ENCODE measurements around the gene SCG5. TPM values are rescaled to one million over a fixed set of nuclear protein-coding genes. Genes with fewer than 3 reads are reported as not detected.

The SCG5 gene
- total RNA-seq, 1 donor from 2014 or later = 0.65 TPM

- no peak overlapping the region for H3K27ac ChIP-seq
- no peaks in the 10 kb centered on the region for H3K36me3 ChIP-seq
- intact Hi-C loops (cut with DNase I) = no loop called here
- H3K4me3 ChIP-seq = no peak overlapping the region
- peaks cover 5% of the 10 kb centered on the region for H3K9me3 ChIP-seq
- no peaks in the 10 kb centered on the region for H3K4me1 ChIP-seq
- DNase-seq (peak; percentile 85), ATAC-seq (peak; percentile 82 to 83)
- no peak for TF ChIP-seq CTCF (IDR thresholded peaks at IDR 0.05)
- no peaks in the 10 kb centered on the region for H3K27me3 ChIP-seq (ENCODE audit: low read depth)
Measured at GRCh38 chr15:32730677-32731654, 89.5 kb downstream of the SCG5 start.

DNA sequence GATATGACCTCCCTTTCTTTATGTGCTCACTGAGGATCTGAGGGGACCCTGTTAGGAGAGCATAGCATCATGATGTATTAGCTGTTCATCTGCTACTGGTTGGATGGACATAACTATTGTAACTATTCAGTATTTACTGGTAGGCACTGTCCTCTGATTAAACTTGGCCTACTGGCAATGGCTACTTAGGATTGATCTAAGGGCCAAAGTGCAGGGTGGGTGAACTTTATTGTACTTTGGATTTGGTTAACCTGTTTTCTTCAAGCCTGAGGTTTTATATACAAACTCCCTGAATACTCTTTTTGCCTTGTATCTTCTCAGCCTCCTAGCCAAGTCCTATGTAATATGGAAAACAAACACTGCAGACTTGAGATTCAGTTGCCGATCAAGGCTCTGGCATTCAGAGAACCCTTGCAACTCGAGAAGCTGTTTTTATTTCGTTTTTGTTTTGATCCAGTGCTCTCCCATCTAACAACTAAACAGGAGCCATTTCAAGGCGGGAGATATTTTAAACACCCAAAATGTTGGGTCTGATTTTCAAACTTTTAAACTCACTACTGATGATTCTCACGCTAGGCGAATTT lies 91.2 kb downstream of the SCG5 start:
- Histone ChIP-seq H3K4me1 (no peaks in the 10 kb centered on the region), H3K9me3 (peaks cover 5% of the 10 kb centered on the region), H3K27me3 (ENCODE audit: low read depth) (no peaks in the 10 kb centered on the region), H3K4me3 (no peak overlapping the region), H3K27ac (no peak overlapping the region), H3K36me3 (no peaks in the 10 kb centered on the region)
- no peak for DNase-seq
- intact Hi-C loops (cut with DNase I) = no loop called here
- no peak for ATAC-seq
- TF ChIP-seq CTCF (IDR thresholded peaks at IDR 0.05) = no peak

- ATAC-seq = no peak
- no peak overlapping the region for H3K4me3 ChIP-seq
- H3K4me1 ChIP-seq = no peaks in the 10 kb centered on the region
- H3K9me3 ChIP-seq = peaks cover under 1% of the 10 kb centered on the region
- DNase-seq = no peak
- intact Hi-C loops (cut with DNase I) = no loop called here
- no peak overlapping the region for H3K27ac ChIP-seq
- H3K36me3 ChIP-seq = no peaks in the 10 kb centered on the region
- no peaks in the 10 kb centered on the region for H3K27me3 ChIP-seq (ENCODE audit: low read depth)
- TF ChIP-seq CTCF (IDR thresholded peaks at IDR 0.05) = no peak
Measured at GRCh38 chr15:32733281-32733680, 91.8 kb downstream of the SCG5 start.

GRCh38 chr15:32735989-32736700 lies 94.6 kb downstream of the SCG5 start:
- H3K36me3 ChIP-seq = no peaks in the 10 kb centered on the region
- no peak for TF ChIP-seq CTCF (IDR thresholded peaks at IDR 0.05)
- H3K27me3 ChIP-seq (ENCODE audit: low read depth) = no peaks in the 10 kb centered on the region
- intact Hi-C loops (cut with DNase I) = no loop called here
- H3K9me3 ChIP-seq = no peaks in the 10 kb centered on the region
- DNase-seq (no peak), ATAC-seq (no peak)
- H3K4me1 ChIP-seq = no peaks in the 10 kb centered on the region
- no peak overlapping the region for H3K4me3 ChIP-seq
- no peak overlapping the region for H3K27ac ChIP-seq

GRCh38 chr15:32736701-32737061 lies 95.2 kb downstream of the SCG5 start:
- Histone ChIP-seq H3K27ac (no peak overlapping the region), H3K9me3 (no peaks in the 10 kb centered on the region), H3K4me3 (no peak overlapping the region), H3K4me1 (no peaks in the 10 kb centered on the region), H3K36me3 (no peaks in the 10 kb centered on the region), H3K27me3 (ENCODE audit: low read depth) (no peaks in the 10 kb centered on the region)
- intact Hi-C loops (cut with DNase I) = no loop called here
- ATAC-seq = no peak
- TF ChIP-seq CTCF (IDR thresholded peaks at IDR 0.05) = no peak
- no peak for DNase-seq
